ENCODE measurements around the gene PEDS1.

PEDS1 gene

DNA sequence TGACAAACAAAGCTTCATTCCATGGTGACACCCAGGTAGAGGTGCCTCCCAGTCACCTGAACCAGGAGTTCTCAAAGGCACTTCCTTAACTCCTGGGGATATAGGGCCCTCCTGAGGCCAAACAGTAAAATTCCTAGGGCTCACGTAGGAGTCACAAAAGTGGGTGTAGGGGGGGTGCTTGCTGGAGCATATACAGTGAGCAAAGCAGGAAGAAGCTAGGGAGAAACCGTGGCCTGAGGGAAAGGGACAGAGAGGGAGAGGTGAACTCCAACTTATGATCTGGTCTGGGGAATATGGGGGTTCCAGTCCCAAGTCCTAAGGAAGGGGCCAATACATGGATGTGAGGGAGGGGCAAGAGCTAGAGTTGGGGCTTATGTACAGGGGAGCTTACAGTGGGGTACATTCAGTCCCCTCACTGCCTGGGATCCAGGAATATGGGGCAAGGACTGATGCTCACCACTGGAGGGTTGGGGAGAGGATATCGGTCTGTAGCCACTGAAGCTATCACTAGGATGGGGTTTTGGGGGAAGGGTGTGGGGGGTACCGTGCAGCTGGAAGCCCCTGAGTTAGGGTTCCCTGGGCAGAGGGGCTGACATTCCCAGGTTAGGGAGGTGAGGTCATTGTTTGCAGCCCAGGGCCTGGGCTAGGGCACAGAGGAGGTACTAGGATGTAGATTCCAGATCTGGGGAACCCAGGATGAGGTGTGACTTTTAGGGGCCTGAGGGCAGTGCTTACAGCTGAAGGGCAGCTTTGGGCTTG, 950 bp downstream of the PEDS1 start (continued):
- TF ChIP-seq ZNF776 (tag by site-specific recombination; IDR thresholded peaks at IDR 0.05; ENCODE audit: borderline replicate concordance) (no peak), KLF1 (tag by site-specific recombination; IDR thresholded peaks at IDR 0.05) (no peak), ZNF654 (tag by site-specific recombination; IDR thresholded peaks at IDR 0.05; ENCODE audit: low read depth) (peak; percentile 29), ZBTB48 (tag by site-specific recombination; IDR thresholded peaks at IDR 0.05) (peak; percentile 14; the same call in 1 of the 2 replicates), ZBTB20 (tag by site-specific recombination; IDR thresholded peaks at IDR 0.05) (peak; percentile 45), ZNF223 (tag by site-specific recombination; IDR thresholded peaks at IDR 0.05) (no peak), ZNF155 (tag by site-specific recombination; IDR thresholded peaks at IDR 0.05) (no peak), ZNF184 (tag by site-specific recombination; IDR thresholded peaks at IDR 0.05) (no peak), SP3 (tag by site-specific recombination; IDR thresholded peaks at IDR 0.05) (no peak), ZNF792 (tag by site-specific recombination; IDR thresholded peaks at IDR 0.05) (no peak), GLIS1 (tag by site-specific recombination; IDR thresholded peaks at IDR 0.05) (no peak), ZFP69B (tag by site-specific recombination; IDR thresholded peaks at IDR 0.05) (no peak), KLF10 (tag by site-specific recombination; IDR thresholded peaks at IDR 0.05) (no peak), ZBTB17 (tag by site-specific recombination; IDR thresholded peaks at IDR 0.05) (peak; percentile 81), BCL11A (tag by site-specific recombination; IDR thresholded peaks at IDR 0.05; ENCODE audit: low read depth) (no peak), ZFHX2 (tag by site-specific recombination; conservative IDR thresholded peaks at IDR 0.05) (peak; percentile 34; the same call in 1 of the 2 replicates), ZNF423 (tag by site-specific recombination; IDR thresholded peaks at IDR 0.05) (no peak), GLIS2 (tag by site-specific recombination; IDR thresholded peaks at IDR 0.05) (peak; percentile 19; the same call in 1 of the 2 replicates), ZNF785 (tag by site-specific recombination; IDR thresholded peaks at IDR 0.05) (no peak), BCL11B (tag by site-specific recombination; IDR thresholded peaks at IDR 0.05; ENCODE audit: low read depth) (no peak), ZNF416 (tag by site-specific recombination; IDR thresholded peaks at IDR 0.05) (no peak), ZNF621 (tag by site-specific recombination; IDR thresholded peaks at IDR 0.05) (no peak), ZNF16 (tag by site-specific recombination; IDR thresholded peaks at IDR 0.05; ENCODE audit: low read depth) (no peak), ZNF791 (tag by site-specific recombination; IDR thresholded peaks at IDR 0.05) (no peak), ZNF350 (tag by site-specific recombination; IDR thresholded peaks at IDR 0.05) (no peak), SETDB1 (IDR thresholded peaks at IDR 0.05; ENCODE audit: insufficient read length, low read length) (no peak), ZXDB (tag by site-specific recombination; IDR thresholded peaks at IDR 0.05) (no peak)
- TF ChIP-seq, protein P1, sequence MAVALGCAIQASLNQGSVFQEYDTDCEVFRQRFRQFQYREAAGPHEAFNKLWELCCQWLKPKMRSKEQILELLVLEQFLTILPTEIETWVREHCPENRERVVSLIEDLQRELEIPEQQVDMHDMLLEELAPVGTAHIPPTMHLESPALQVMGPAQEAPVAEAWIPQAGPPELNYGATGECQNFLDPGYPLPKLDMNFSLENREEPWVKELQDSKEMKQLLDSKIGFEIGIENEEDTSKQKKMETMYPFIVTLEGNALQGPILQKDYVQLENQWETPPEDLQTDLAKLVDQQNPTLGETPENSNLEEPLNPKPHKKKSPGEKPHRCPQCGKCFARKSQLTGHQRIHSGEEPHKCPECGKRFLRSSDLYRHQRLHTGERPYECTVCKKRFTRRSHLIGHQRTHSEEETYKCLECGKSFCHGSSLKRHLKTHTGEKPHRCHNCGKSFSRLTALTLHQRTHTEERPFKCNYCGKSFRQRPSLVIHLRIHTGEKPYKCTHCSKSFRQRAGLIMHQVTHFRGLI (tag by site-specific recombination; IDR thresholded peaks at IDR 0.05): no peak
- TF ChIP-seq, protein P2, sequence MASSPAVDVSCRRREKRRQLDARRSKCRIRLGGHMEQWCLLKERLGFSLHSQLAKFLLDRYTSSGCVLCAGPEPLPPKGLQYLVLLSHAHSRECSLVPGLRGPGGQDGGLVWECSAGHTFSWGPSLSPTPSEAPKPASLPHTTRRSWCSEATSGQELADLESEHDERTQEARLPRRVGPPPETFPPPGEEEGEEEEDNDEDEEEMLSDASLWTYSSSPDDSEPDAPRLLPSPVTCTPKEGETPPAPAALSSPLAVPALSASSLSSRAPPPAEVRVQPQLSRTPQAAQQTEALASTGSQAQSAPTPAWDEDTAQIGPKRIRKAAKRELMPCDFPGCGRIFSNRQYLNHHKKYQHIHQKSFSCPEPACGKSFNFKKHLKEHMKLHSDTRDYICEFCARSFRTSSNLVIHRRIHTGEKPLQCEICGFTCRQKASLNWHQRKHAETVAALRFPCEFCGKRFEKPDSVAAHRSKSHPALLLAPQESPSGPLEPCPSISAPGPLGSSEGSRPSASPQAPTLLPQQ (tag by site-specific recombination; IDR thresholded peaks at IDR 0.05): no peak
- TF ChIP-seq, protein P3, sequence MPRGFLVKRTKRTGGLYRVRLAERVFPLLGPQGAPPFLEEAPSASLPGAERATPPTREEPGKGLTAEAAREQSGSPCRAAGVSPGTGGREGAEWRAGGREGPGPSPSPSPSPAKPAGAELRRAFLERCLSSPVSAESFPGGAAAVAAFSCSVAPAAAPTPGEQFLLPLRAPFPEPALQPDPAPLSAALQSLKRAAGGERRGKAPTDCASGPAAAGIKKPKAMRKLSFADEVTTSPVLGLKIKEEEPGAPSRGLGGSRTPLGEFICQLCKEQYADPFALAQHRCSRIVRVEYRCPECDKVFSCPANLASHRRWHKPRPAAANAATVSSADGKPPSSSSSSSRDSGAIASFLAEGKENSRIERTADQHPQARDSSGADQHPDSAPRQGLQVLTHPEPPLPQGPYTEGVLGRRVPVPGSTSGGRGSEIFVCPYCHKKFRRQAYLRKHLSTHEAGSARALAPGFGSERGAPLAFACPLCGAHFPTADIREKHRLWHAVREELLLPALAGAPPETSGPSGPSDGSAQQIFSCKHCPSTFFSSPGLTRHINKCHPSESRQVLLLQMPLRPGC (tag by site-specific recombination; IDR thresholded peaks at IDR 0.05): no peak
- TF ChIP-seq, protein P4, sequence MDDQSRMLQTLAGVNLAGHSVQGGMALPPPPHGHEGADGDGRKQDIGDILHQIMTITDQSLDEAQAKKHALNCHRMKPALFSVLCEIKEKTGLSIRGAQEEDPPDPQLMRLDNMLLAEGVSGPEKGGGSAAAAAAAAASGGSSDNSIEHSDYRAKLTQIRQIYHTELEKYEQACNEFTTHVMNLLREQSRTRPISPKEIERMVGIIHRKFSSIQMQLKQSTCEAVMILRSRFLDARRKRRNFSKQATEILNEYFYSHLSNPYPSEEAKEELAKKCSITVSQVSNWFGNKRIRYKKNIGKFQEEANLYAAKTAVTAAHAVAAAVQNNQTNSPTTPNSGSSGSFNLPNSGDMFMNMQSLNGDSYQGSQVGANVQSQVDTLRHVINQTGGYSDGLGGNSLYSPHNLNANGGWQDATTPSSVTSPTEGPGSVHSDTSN (CRISPR knock-in tag; IDR thresholded peaks at IDR 0.05): no peak
- TF ChIP-seq, protein P5, sequence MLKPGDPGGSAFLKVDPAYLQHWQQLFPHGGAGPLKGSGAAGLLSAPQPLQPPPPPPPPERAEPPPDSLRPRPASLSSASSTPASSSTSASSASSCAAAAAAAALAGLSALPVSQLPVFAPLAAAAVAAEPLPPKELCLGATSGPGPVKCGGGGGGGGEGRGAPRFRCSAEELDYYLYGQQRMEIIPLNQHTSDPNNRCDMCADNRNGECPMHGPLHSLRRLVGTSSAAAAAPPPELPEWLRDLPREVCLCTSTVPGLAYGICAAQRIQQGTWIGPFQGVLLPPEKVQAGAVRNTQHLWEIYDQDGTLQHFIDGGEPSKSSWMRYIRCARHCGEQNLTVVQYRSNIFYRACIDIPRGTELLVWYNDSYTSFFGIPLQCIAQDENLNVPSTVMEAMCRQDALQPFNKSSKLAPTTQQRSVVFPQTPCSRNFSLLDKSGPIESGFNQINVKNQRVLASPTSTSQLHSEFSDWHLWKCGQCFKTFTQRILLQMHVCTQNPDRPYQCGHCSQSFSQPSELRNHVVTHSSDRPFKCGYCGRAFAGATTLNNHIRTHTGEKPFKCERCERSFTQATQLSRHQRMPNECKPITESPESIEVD (tag by site-specific recombination; IDR thresholded peaks at IDR 0.05): no peak
- TF ChIP-seq, protein P6, sequence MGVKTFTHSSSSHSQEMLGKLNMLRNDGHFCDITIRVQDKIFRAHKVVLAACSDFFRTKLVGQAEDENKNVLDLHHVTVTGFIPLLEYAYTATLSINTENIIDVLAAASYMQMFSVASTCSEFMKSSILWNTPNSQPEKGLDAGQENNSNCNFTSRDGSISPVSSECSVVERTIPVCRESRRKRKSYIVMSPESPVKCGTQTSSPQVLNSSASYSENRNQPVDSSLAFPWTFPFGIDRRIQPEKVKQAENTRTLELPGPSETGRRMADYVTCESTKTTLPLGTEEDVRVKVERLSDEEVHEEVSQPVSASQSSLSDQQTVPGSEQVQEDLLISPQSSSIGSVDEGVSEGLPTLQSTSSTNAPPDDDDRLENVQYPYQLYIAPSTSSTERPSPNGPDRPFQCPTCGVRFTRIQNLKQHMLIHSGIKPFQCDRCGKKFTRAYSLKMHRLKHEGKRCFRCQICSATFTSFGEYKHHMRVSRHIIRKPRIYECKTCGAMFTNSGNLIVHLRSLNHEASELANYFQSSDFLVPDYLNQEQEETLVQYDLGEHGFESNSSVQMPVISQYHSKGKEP (tag by site-specific recombination; IDR thresholded peaks at IDR 0.05): no peak
